GM12878 (cell line): ENCODE results near the gene SHC4.

ENCODE experiments used
- POLR2AphosphoS5 ChIP-seq: IDR thresholded peaks from 2 replicates; pipeline ENCODE4 v1.6.1; 2011; ENCODE audit warnings: mild to moderate bottlenecking, low read length, inconsistent platforms
- YY1 ChIP-seq: IDR thresholded peaks from 2 replicates; pipeline ENCODE4 v1.6.1; 2011; ENCODE audit warnings: low read depth, mild to moderate bottlenecking, low read length
- ZNF622 ChIP-seq: fragments of 450-650 bp; IDR thresholded peaks from 2 replicates; pipeline ENCODE4 v1.6.1; 2017; ENCODE audit warnings: mild to moderate bottlenecking, inconsistent platforms
- TF ChIP-seq, protein P1 (sequence below): IDR thresholded peaks from 2 replicates; pipeline ENCODE4 v1.6.1; 2012; ENCODE audit warnings: mild to moderate bottlenecking, low read depth, low read length
- TF ChIP-seq, protein P2 (sequence below): fragments of 450-650 bp; conservative IDR thresholded peaks from 2 replicates; pipeline ENCODE4 v1.6.1; 2017; ENCODE audit warnings: mild to moderate bottlenecking, moderate library complexity

DNA sequence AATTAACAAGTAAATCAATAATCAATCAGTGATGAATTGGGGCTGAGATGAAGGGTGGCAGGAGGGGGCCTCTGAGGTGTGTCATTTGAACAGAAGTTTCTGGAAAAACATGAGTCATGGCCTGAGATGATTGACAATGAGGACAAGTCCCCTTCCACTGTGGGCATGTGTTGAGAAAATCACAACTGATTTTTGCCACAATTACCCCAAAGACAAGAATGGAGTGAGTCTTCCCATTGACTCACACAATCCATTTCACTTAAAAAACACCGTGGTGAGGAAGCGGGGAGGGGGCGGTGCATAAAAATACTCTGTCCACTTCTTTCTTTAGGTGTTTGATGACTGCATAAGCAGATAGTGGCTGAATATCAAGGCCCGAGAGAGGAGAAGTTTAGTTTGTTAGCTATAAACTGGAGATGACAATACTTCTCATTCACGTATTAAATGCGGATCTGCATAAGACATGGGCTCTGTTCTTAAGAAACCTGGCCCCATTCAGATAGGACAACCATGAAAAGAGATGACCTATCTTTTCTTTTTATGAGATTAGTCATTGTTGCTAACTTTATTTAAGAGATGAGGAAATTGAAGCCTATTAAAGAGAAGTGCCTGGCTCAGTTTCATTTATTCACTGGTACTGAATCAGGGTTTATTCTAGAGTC lies 34.7 kb downstream of the SHC4 start:
- TF ChIP-seq YY1 = no peak
- TF ChIP-seq, protein P1, sequence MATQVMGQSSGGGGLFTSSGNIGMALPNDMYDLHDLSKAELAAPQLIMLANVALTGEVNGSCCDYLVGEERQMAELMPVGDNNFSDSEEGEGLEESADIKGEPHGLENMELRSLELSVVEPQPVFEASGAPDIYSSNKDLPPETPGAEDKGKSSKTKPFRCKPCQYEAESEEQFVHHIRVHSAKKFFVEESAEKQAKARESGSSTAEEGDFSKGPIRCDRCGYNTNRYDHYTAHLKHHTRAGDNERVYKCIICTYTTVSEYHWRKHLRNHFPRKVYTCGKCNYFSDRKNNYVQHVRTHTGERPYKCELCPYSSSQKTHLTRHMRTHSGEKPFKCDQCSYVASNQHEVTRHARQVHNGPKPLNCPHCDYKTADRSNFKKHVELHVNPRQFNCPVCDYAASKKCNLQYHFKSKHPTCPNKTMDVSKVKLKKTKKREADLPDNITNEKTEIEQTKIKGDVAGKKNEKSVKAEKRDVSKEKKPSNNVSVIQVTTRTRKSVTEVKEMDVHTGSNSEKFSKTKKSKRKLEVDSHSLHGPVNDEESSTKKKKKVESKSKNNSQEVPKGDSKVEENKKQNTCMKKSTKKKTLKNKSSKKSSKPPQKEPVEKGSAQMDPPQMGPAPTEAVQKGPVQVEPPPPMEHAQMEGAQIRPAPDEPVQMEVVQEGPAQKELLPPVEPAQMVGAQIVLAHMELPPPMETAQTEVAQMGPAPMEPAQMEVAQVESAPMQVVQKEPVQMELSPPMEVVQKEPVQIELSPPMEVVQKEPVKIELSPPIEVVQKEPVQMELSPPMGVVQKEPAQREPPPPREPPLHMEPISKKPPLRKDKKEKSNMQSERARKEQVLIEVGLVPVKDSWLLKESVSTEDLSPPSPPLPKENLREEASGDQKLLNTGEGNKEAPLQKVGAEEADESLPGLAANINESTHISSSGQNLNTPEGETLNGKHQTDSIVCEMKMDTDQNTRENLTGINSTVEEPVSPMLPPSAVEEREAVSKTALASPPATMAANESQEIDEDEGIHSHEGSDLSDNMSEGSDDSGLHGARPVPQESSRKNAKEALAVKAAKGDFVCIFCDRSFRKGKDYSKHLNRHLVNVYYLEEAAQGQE = no peak
- TF ChIP-seq, protein P2, sequence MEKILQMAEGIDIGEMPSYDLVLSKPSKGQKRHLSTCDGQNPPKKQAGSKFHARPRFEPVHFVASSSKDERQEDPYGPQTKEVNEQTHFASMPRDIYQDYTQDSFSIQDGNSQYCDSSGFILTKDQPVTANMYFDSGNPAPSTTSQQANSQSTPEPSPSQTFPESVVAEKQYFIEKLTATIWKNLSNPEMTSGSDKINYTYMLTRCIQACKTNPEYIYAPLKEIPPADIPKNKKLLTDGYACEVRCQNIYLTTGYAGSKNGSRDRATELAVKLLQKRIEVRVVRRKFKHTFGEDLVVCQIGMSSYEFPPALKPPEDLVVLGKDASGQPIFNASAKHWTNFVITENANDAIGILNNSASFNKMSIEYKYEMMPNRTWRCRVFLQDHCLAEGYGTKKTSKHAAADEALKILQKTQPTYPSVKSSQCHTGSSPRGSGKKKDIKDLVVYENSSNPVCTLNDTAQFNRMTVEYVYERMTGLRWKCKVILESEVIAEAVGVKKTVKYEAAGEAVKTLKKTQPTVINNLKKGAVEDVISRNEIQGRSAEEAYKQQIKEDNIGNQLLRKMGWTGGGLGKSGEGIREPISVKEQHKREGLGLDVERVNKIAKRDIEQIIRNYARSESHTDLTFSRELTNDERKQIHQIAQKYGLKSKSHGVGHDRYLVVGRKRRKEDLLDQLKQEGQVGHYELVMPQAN = no peak
- no peak for TF ChIP-seq POLR2AphosphoS5
- no peak for TF ChIP-seq ZNF622
